Measurements from ENCODE around the gene DPH1.

DPH1 gene

DNA sequence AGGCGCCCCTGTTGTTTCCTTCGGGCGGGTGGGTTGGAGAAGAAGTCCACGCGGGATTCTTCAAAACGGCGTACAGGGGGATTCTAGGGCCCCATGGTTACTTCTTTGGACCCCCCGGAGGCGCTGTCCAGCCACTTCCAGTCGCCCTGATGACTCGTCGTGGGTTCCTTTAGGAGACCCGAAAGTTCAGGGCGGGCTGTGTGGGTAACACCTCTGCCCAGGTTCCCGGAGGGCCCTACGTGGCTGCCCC lies 24.2 kb downstream of the DPH1 start:
- Histone ChIP-seq H4K20me1 (ENCODE audit: insufficient read depth, low read length, poor library complexity, severe bottlenecking) (peaks cover 6% of the 10 kb centered on the region), H3F3A (ENCODE audit: low read depth) (no peaks in the 10 kb centered on the region), H3K9me2 (replicated peaks; ENCODE audit: low read depth, low read length) (no peaks in the 10 kb centered on the region), H3K27me3 (ENCODE audit: insufficient read depth, low read length, poor library complexity, severe bottlenecking) (no peaks in the 10 kb centered on the region), H3K9ac (ENCODE audit: low read depth, low read length, poor library complexity, severe bottlenecking) (no peak overlapping the region), H3K4me3 (ENCODE audit: low read length, poor library complexity, severe bottlenecking) (peak overlapping the region; percentile 79), H2AFZ (ENCODE audit: low read length) (no peak overlapping the region; the same call in 1 of the 2 replicates), H3K9me3 (ENCODE audit: insufficient read depth, low read depth, low read length) (no peaks in the 10 kb centered on the region), H3K4me1 (ENCODE audit: insufficient read depth, low read length, poor library complexity, severe bottlenecking) (peaks cover 20% of the 10 kb centered on the region), H3K4me2 (ENCODE audit: low read depth, low read length, poor library complexity, severe bottlenecking) (peak overlapping the region; percentile 87), H3K36me3 (ENCODE audit: insufficient read depth, low read length) (no peaks in the 10 kb centered on the region), H3K79me2 (ENCODE audit: insufficient read depth, low read length) (no peaks in the 10 kb centered on the region)
- TF ChIP-seq, protein P1, sequence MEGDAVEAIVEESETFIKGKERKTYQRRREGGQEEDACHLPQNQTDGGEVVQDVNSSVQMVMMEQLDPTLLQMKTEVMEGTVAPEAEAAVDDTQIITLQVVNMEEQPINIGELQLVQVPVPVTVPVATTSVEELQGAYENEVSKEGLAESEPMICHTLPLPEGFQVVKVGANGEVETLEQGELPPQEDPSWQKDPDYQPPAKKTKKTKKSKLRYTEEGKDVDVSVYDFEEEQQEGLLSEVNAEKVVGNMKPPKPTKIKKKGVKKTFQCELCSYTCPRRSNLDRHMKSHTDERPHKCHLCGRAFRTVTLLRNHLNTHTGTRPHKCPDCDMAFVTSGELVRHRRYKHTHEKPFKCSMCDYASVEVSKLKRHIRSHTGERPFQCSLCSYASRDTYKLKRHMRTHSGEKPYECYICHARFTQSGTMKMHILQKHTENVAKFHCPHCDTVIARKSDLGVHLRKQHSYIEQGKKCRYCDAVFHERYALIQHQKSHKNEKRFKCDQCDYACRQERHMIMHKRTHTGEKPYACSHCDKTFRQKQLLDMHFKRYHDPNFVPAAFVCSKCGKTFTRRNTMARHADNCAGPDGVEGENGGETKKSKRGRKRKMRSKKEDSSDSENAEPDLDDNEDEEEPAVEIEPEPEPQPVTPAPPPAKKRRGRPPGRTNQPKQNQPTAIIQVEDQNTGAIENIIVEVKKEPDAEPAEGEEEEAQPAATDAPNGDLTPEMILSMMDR (conservative IDR thresholded peaks at IDR 0.05; ENCODE audit: low read length): no peak
- TF ChIP-seq EZH2phosphoT487 (IDR thresholded peaks at IDR 0.05; ENCODE audit: borderline replicate concordance): no peak

DNA sequence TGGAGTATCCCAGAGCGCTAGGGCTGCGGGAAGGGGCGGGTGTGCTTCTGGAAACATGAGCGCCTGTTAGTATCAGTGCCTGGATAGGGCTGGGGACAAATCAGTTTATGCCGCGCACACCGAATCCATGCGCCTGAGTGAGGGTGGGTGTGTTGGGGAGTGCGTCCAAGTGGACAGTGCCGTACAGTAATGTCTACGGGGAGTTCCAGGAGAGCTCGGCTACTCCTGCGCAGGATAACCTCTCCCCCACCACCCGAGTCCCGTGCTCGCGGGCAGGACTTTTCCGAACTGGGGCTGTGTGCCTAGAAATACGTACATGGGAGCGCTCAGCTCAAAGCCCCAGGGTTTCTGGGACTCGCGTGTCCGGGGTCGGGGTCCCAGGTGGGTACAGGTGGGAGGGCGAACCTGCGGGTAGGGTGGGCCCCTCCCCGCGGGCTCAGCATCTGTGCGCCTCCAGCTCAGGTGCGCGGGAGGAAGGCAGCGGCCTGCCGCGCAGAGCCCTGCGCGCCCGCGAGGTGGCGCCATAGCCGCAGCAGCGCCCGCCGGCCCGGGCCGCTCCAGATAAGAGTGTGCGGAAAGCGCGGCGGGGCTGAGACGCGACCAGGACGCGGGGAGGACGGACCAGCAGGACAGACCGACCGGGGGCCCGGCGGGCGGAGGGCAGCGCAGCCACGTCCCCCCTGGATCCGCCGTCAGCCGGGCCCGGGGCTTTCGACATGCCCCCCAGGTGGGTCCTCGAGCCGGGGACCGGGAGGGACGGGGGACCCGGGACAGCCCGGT lies 24.7 kb downstream of the DPH1 start, which contains the start of gene HIC1:
TSS of gene HIC1 (plus strand) at position 592 of the 780 bp plus-strand sequence. CDS start 1,588 bp downstream, outside the sequence.
- Histone ChIP-seq H3K9me2 (replicated peaks; ENCODE audit: low read depth, low read length) (no peaks in the 10 kb centered on the region), H3K27me3 (ENCODE audit: insufficient read depth, low read length, poor library complexity, severe bottlenecking) (no peaks in the 10 kb centered on the region), H4K20me1 (ENCODE audit: insufficient read depth, low read length, poor library complexity, severe bottlenecking) (peaks cover 6% of the 10 kb centered on the region), H3K4me3 (ENCODE audit: low read length, poor library complexity, severe bottlenecking) (peak within 1 kb of the TSS; percentile 79), H3F3A (ENCODE audit: low read depth) (no peaks in the 10 kb centered on the region), H3K9ac (ENCODE audit: low read depth, low read length, poor library complexity, severe bottlenecking) (no peak within 1 kb of the TSS), H2AFZ (ENCODE audit: low read length) (no peak within 1 kb of the TSS; the same call in 1 of the 2 replicates), H3K36me3 (ENCODE audit: insufficient read depth, low read length) (no peaks in the 10 kb centered on the region), H3K79me2 (ENCODE audit: insufficient read depth, low read length) (no peaks in the 10 kb centered on the region), H3K9me3 (ENCODE audit: insufficient read depth, low read depth, low read length) (no peaks in the 10 kb centered on the region), H3K4me2 (ENCODE audit: low read depth, low read length, poor library complexity, severe bottlenecking) (peak within 1 kb of the TSS; percentile 87), H3K4me1 (ENCODE audit: insufficient read depth, low read length, poor library complexity, severe bottlenecking) (peaks cover 15% of the 10 kb centered on the region)
- TF ChIP-seq, protein P1 (conservative IDR thresholded peaks at IDR 0.05; ENCODE audit: low read length): peak; percentile 77
- TF ChIP-seq EZH2phosphoT487 (IDR thresholded peaks at IDR 0.05; ENCODE audit: borderline replicate concordance): no peak

DNA sequence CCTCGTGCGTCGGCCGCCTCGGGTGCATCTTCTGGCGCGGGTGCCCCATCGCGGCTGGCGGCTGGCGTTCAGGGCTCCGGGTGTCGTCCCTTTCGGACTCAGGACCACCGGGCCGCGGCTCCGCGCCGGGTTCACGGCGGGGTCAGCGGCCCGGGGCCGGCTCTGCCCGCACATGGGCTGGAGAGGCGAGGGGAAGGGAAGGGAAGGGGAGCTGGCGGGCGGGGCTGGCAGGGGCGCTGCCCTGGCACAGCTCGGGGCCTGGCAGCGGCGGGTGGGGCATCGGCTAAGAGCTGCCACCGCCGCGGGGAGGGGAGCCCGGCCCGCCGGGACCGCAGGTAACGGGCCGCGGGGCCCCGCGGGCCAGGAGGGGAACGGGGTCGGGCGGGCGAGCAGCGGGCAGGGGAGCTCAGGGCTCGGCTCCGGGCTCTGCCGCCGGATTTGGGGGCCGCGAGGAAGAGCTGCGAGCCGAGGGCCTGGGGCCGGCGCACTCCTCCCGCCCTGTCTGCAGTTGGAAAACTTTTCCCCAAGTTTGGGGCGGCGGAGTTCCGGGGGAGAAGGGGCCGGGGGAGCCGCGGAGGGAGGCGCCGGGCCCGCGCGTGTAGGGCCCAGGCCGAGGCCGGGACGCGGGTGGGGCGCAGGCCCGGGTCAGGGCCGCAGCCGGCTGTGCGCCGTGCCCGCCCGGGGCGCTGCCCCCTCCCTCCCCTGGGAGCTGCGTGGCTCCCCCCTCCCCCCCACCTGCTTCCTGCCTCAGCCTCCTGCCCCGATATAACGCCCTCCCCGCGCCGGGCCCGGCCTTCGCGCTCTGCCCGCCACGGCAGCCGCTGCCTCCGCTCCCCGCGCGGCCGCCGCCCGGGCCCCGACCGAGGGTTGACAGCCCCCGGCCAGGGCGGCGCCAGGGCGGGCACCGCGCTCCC lies 25.6 kb downstream of the DPH1 start:
- H3K9me3 ChIP-seq (ENCODE audit: insufficient read depth, low read depth, low read length): no peaks in the 10 kb centered on the region
- H3K27me3 ChIP-seq (ENCODE audit: insufficient read depth, low read length, poor library complexity, severe bottlenecking): no peaks in the 10 kb centered on the region
- TF ChIP-seq, protein P1 (conservative IDR thresholded peaks at IDR 0.05; ENCODE audit: low read length): no peak
- TF ChIP-seq EZH2phosphoT487 (IDR thresholded peaks at IDR 0.05; ENCODE audit: borderline replicate concordance): no peak
- H3K4me1 ChIP-seq (ENCODE audit: insufficient read depth, low read length, poor library complexity, severe bottlenecking): peaks cover 15% of the 10 kb centered on the region
- H4K20me1 ChIP-seq (ENCODE audit: insufficient read depth, low read length, poor library complexity, severe bottlenecking): peaks cover 6% of the 10 kb centered on the region
- peak overlapping the region; percentile 79 for H3K4me3 ChIP-seq (ENCODE audit: low read length, poor library complexity, severe bottlenecking)
- H2AFZ ChIP-seq (ENCODE audit: low read length): no peak overlapping the region
- H3K79me2 ChIP-seq (ENCODE audit: insufficient read depth, low read length): no peaks in the 10 kb centered on the region
- peak overlapping the region; percentile 87 for H3K4me2 ChIP-seq (ENCODE audit: low read depth, low read length, poor library complexity, severe bottlenecking)
- no peaks in the 10 kb centered on the region for H3K9me2 ChIP-seq (replicated peaks; ENCODE audit: low read depth, low read length)
- no peaks in the 10 kb centered on the region for H3F3A ChIP-seq (ENCODE audit: low read depth)
- peaks cover 6% of the 10 kb centered on the region; the same call in 1 of the 2 replicates for H3K36me3 ChIP-seq (ENCODE audit: insufficient read depth, low read length)
- no peak overlapping the region for H3K9ac ChIP-seq (ENCODE audit: low read depth, low read length, poor library complexity, severe bottlenecking)
